Common myeloid progenitor, CD34-positive (primary cell): Measurements from ENCODE around the gene KIAA0513.

ENCODE experiments used
- CTCF ChIA-PET: fragments of 350-600 bp; sonication (Branson Sonifier 250); formaldehyde crosslinking; loops from one replicate; lab custom pipeline; 2021; ENCODE audit warnings: antibody characterized with exemption; lab: Charles Lee
- POLR2A ChIA-PET: fragments of 350-600 bp; sonication (Branson Sonifier 250); formaldehyde crosslinking; loops from one replicate; lab custom pipeline; 2021; ENCODE audit warnings: antibody characterized with exemption; lab: Charles Lee
- DNase-seq, 3 donors: peaks; one replicate each; pipeline versions ENCODE4 v3.0.0 to v3.0.0-alpha.2; 2013
- H3K27ac ChIP-seq, 2 experiments: 1 replicate in 1 of 2; 2 replicates in 1 of 2; pipeline ENCODE4 v1.7.0; 2013; ENCODE audit warnings: inconsistent platforms in 2 of 2, low read length in 2 of 2, mild to moderate bottlenecking in 2 of 2, low read depth in 1 of 2, moderate library complexity in 1 of 2; ENCODE audit not compliant: severe bottlenecking in 2 of 2, insufficient read depth in 1 of 2, poor library complexity in 1 of 2
- H3K27me3 ChIP-seq, 5 experiments: replicated peaks in 2 of 5; 1 replicate in 3 of 5; 2 replicates in 2 of 5; pipeline versions ENCODE4 v1.6.1 to v1.7.0; 2013; ENCODE audit warnings: low read length in 4 of 5, mild to moderate bottlenecking in 2 of 5, moderate library complexity in 2 of 5, inconsistent platforms in 1 of 5; ENCODE audit not compliant: insufficient read depth in 5 of 5, control insufficient read depth in 4 of 5
- H3K36me3 ChIP-seq, 4 experiments: 1 replicate in 2 of 4; 2 replicates in 2 of 4; pipeline versions ENCODE4 v1.6.1 to v1.7.0; 2013; ENCODE audit warnings: low read length in 3 of 4, control low read depth in 1 of 4, mild to moderate bottlenecking in 1 of 4; ENCODE audit not compliant: control insufficient read depth in 4 of 4, insufficient read depth in 4 of 4
- H3K4me1 ChIP-seq, 4 experiments: 1 replicate in 3 of 4; 2 replicates in 1 of 4; pipeline versions ENCODE4 v1.6.1 to v1.7.1; 2013; ENCODE audit warnings: low read length in 3 of 4, mild to moderate bottlenecking in 3 of 4, control low read depth in 1 of 4, inconsistent platforms in 1 of 4, moderate library complexity in 1 of 4; ENCODE audit not compliant: control insufficient read depth in 4 of 4, insufficient read depth in 4 of 4; ENCODE audit errors: control extremely low read depth in 1 of 4
- H3K4me3 ChIP-seq, 7 experiments: 1 replicate in 4 of 7; 2 replicates in 3 of 7; pipeline versions ENCODE4 v1.5.1 to v1.7.0; 2013; ENCODE audit warnings: mild to moderate bottlenecking in 7 of 7, low read length in 6 of 7, moderate library complexity in 6 of 7, inconsistent platforms in 2 of 7, low read depth in 2 of 7, control low read depth in 1 of 7; ENCODE audit not compliant: insufficient read depth in 4 of 7, control insufficient read depth in 1 of 7; ENCODE audit errors: extremely low read depth in 1 of 7
- H3K9me3 ChIP-seq, 5 experiments: 1 replicate in 4 of 5; 2 replicates in 1 of 5; pipeline versions ENCODE4 v1.6.1 to v1.7.1; 2013; ENCODE audit warnings: low read length in 4 of 5, mild to moderate bottlenecking in 2 of 5, inconsistent platforms in 1 of 5, low read depth in 1 of 5, moderate library complexity in 1 of 5; ENCODE audit not compliant: control insufficient read depth in 4 of 5, insufficient read depth in 2 of 5; ENCODE audit errors: control extremely low read depth in 1 of 5
- WGBS: methylation state at CpG from one replicate; pipeline ENCODE4 v1.1.5; 2013; ENCODE audit not compliant: insufficient coverage; 5-methylcytosine and 5-hydroxymethylcytosine counted together

KIAA0513 gene

GRCh38 chr16:85139881-85140339 lies 112.3 kb downstream of the KIAA0513 start:
- H3K36me3 ChIP-seq = no peaks in the 10 kb centered on the region
- H3K9me3 ChIP-seq = no peaks in the 10 kb centered on the region
- H3K27ac ChIP-seq = no peak overlapping the region
- ChIA-PET POLR2A (no interaction called here), CTCF (interaction anchor here (0.8 to 1.7 kb wide), 3 partner anchors 18 to 33 kb away, joined by 4 read pairs; no protein-coding TSS in a partner anchor)
- no peak overlapping the region for H3K4me3 ChIP-seq
- H3K4me1 ChIP-seq = peaks cover 0 to 36% (median 26%) of the 10 kb centered on the region in 4 experiments
- 84% methylated on average over 8 of the region's 9 CpGs for WGBS
- peaks cover 0 to 23% (median 10%) of the 10 kb centered on the region in 5 experiments for H3K27me3 ChIP-seq
- DNase-seq = no peak

GRCh38 chr16:85140455-85141012 lies 112.9 kb downstream of the KIAA0513 start:
- DNase-seq = no peak
- no peaks in the 10 kb centered on the region for H3K9me3 ChIP-seq
- peaks cover 0 to 29% (median 19%) of the 10 kb centered on the region in 4 experiments for H3K4me1 ChIP-seq
- no peak overlapping the region for H3K4me3 ChIP-seq
- CTCF ChIA-PET = interaction anchor here (0.8 to 1.7 kb wide), 3 partner anchors 18 to 32 kb away, joined by 4 read pairs; no protein-coding TSS in a partner anchor
- POLR2A ChIA-PET = no interaction called here
- 89% methylated on average over 11 of the region's 12 CpGs for WGBS
- no peak overlapping the region for H3K27ac ChIP-seq
- peaks cover 0 to 23% (median 10%) of the 10 kb centered on the region in 5 experiments for H3K27me3 ChIP-seq
- H3K36me3 ChIP-seq = no peaks in the 10 kb centered on the region

GRCh38 chr16:85141491-85142128 lies 114.0 kb downstream of the KIAA0513 start:
- Histone ChIP-seq H3K4me1 (peaks cover 0 to 22% (median 13%) of the 10 kb centered on the region in 4 experiments), H3K4me3 (no peak overlapping the region), H3K27ac (no peak overlapping the region), H3K27me3 (peaks cover 0 to 20% (median 10%) of the 10 kb centered on the region in 5 experiments), H3K9me3 (no peaks in the 10 kb centered on the region), H3K36me3 (no peaks in the 10 kb centered on the region)
- 93% methylated on average over 16 of the region's 17 CpGs for WGBS
- CTCF ChIA-PET = interaction anchor here (1.1 to 1.4 kb wide), 2 partner anchors 19 to 21 kb away, joined by 3 to 4 read pairs; no protein-coding TSS in a partner anchor
- POLR2A ChIA-PET = no interaction called here
- no peak for DNase-seq

GRCh38 chr16:85142129-85142513 lies 114.5 kb downstream of the KIAA0513 start:
- peaks cover 0 to 15% (median 6%) of the 10 kb centered on the region in 5 experiments for H3K27me3 ChIP-seq
- no peak overlapping the region for H3K27ac ChIP-seq
- POLR2A ChIA-PET = no interaction called here
- H3K4me3 ChIP-seq = no peak overlapping the region
- WGBS = over 99% methylated on average over 7 of the region's 7 CpGs
- CTCF ChIA-PET = interaction anchor here (1.1 to 1.2 kb wide), 2 partner anchors 19 to 75 kb away, joined by 3 read pairs; no protein-coding TSS in a partner anchor
- DNase-seq = no peak
- H3K4me1 ChIP-seq = peaks cover 0 to 17% (median 8%) of the 10 kb centered on the region in 4 experiments
- no peaks in the 10 kb centered on the region for H3K36me3 ChIP-seq
- H3K9me3 ChIP-seq = no peaks in the 10 kb centered on the region

- peaks cover 0 to 8% (median 5%) of the 10 kb centered on the region in 5 experiments for H3K27me3 ChIP-seq
- ChIA-PET CTCF (interaction anchor here (0.8 to 1.4 kb wide), 5 partner anchors 15 to 74 kb away, joined by 3 to 4 read pairs (median 3); no protein-coding TSS in a partner anchor), POLR2A (no interaction called here)
- H3K27ac ChIP-seq = no peak overlapping the region
- H3K9me3 ChIP-seq = no peaks in the 10 kb centered on the region
- WGBS = 54% methylated on average over 16 of the region's 19 CpGs
- no peak for DNase-seq
- peaks cover 0 to 10% (median 4%) of the 10 kb centered on the region in 4 experiments for H3K4me1 ChIP-seq
- H3K4me3 ChIP-seq = no peak overlapping the region
- H3K36me3 ChIP-seq = no peaks in the 10 kb centered on the region
These were observed 115.2 kb downstream of the KIAA0513 start for GRCh38 chr16:85142771-85143211.
